Right lobe of liver (tissue), 4 donors: ENCODE measurements around the gene IGLL1.

Experiments used
- POLR2A ChIP-seq: fragments of 450-650 bp; IDR thresholded peaks from one replicate; pipeline ENCODE4 v1.6.1; 2017; ENCODE audit warnings: antibody characterized with exemption, mild to moderate bottlenecking
- TF ChIP-seq, protein P1 (sequence below), 4 donors: fragments of 200-600 bp in 3 of 4; fragments of 450-650 bp in 1 of 4; IDR thresholded peaks; one replicate each; pipeline versions ENCODE4 v1.5.1 to v1.8.0; 2016 to 2022; ENCODE audit warnings: antibody characterized with exemption in 4 of 4, mild to moderate bottlenecking in 2 of 4
- donor health status: DM: no; HTN: no; CAD: no.
- donor health status: DM: no; HTN: no; CAD: no.
- donor health status: DM: no; HTN: yes; CAD: no.

- TF ChIP-seq POLR2A, result no peak
- TF ChIP-seq, protein P1, sequence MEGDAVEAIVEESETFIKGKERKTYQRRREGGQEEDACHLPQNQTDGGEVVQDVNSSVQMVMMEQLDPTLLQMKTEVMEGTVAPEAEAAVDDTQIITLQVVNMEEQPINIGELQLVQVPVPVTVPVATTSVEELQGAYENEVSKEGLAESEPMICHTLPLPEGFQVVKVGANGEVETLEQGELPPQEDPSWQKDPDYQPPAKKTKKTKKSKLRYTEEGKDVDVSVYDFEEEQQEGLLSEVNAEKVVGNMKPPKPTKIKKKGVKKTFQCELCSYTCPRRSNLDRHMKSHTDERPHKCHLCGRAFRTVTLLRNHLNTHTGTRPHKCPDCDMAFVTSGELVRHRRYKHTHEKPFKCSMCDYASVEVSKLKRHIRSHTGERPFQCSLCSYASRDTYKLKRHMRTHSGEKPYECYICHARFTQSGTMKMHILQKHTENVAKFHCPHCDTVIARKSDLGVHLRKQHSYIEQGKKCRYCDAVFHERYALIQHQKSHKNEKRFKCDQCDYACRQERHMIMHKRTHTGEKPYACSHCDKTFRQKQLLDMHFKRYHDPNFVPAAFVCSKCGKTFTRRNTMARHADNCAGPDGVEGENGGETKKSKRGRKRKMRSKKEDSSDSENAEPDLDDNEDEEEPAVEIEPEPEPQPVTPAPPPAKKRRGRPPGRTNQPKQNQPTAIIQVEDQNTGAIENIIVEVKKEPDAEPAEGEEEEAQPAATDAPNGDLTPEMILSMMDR (IDR thresholded peaks at IDR 0.05), result no peak
Measured at GRCh38 chr22:23576681-23577080, 3.4 kb downstream of the IGLL1 start.
